Adipose tissue (tissue), 3 donors: ENCODE results near the gene SHISA7. TPM values are rescaled to one million over a fixed set of nuclear protein-coding genes. Genes with fewer than 3 reads are reported as not detected.

Source experiments
- H3K27ac ChIP-seq: one replicate; pipeline ENCODE4 v1.5.1; 2013; ENCODE audit warnings: low read depth, low read length
- WGBS, 3 donors: extraction: QIAGEN DNeasy Blood & Tissue Kit; methylation state at CpG; one replicate each; pipeline ENCODE4 v1.1.7; 2013; 5-methylcytosine and 5-hydroxymethylcytosine counted together
- polyA plus RNA-seq, 3 donors: library from polyadenylated mRNA; stranded (reverse); fragments of 200-250 nt; gene quantifications; one replicate each; pipeline ENCODE4 v1.2.3, GENCODE V29; 2013
- donor health status: healthy with polysubstance abuse.
- donor health status: Bipolar disorder and iron deficiency.
- donor health status: healthy.

SHISA7 gene
- polyA plus RNA-seq: under 1 TPM in 2 of 3 donors, not detected in 1; 0.07 to 0.11 TPM

- H3K27ac ChIP-seq: no peak within 1 kb of the TSS
- 2 to 4% (median 2%) methylated on average over 43 of the region's 43 CpGs for WGBS, 3 donors
Observed at GRCh38 chr19:55443045-55443823, at the start of gene SHISA7. Gene SHISA7 (minus strand): TSS chr19:55443300. CDS start chr19:55442863, 437 bp downstream.

DNA sequence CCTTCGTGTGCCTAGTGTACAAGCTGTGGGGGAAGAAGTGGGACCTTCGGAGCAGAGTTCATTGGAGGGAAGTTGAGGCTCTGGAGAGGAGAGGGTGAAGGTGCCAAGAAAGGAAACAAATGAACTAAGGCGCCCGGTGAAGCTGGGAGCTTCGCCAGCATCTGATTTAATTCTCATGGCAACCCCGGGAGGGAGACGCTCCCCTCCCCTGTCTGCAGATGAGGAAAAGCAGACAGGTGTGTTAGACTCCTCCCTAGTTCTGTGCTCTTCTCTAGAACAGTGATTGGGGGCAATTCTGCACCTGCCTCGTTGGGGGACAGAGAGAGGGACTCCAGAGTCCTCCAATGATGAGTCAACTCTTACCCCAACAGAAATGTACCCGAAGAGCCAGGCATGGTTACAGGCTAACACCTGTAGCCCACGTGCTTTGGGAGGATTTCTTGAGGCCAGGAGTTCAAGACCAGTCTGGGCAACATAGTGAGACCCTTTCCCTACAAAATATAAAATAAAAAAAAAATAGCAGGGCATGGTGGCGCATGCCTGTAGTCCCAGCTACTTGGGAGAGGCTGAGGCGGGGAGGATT lies 49.4 kb upstream of the SHISA7 start:
- 28 to 44% (median 43%) methylated on average over 12 of the region's 12 CpGs for WGBS, 3 donors
- no peak overlapping the region for H3K27ac ChIP-seq

- no peak overlapping the region for H3K27ac ChIP-seq
- WGBS, 3 donors: 61 to 65% (median 61%) methylated on average over 23 to 24 of the region's 24 CpGs
Observed at GRCh38 chr19:55491546-55492360, 48.7 kb upstream of the SHISA7 start.

DNA sequence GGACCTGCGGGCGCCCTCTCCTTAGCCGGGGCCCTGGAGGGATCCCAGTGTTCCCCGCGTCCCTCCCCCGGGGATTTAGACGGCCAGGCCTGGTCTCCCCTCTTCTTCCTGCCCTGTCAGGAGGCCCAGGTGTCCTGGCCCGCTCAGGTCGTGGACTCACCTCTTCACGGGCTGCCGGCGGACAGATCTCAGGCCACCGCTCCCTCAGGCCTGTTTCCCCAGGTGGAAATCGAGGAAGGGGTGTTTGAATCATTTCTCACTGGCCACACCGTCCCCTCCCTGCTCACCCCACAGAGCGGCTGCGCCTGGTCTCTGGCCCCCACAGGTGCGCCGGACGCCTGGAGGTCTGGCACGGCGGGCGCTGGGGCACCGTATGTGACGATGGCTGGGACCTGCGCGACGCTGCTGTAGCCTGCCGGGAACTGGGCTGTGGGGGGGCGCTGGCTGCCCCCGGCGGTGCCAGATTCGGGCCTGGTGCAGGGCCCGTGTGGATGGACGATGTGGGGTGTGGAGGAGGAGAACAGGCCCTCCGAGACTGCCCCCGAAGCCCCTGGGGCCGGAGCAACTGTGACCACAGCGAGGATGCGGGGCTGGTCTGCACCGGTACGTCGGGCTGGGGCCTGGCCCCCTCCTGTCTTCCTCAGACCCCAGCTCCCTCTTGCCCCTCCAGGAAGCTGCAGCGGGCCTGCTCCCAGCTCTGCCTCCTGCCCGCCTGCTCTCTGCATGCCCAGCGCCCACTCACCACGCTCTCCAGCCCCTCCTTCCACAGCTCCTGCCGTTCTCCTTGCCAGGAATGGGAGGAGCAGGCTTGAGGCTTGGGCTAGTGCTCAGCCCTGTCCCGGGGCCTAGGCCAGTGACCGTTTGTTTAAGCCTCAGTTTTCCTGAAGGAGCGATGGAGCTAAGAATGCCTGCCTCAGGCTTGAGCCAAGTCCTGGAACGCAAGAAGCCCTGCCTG lies 47.7 kb upstream of the SHISA7 start:
- H3K27ac ChIP-seq: no peak overlapping the region
- WGBS, 3 donors: 75 to 77% (median 77%) methylated on average over 47 to 52 of the region's 52 CpGs

DNA sequence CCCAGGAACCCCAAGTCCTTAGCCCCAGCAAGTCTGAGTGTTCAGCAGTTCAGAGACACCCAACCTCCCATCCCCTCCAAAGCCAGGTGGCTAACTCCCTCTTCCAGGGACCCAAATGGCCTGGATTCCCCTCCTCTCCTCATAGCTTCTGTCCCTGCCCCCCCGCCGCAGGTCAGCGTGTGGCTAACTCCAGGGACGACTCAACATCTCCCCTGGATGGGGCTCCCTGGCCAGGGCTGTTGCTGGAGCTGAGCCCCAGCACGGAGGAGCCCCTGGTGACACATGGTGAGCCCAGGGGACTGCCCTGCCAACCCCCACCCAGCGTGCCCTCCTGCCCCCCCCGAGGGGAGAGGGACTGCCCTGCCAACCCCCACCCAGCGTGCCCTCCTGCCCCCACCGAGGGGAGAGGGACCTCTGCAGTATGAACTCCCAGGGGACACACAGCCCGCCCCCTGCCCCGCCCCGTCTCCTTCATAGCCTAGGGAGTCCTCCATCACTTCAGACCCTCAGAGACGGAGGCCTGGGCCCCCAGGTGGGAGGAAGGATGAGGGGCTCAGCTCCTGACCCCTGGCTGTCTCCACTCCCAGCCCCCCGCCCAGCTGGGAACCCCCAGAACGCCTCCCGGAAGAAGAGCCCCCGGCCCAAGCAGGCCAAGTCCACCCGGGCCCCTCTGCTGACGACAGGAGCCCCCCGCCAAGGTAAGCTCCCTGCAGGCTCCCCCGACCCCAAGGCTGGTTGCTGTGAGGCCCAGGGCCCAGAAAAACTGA lies 46.8 kb upstream of the SHISA7 start:
- no peak overlapping the region for H3K27ac ChIP-seq
- WGBS, 3 donors: 66 to 70% (median 70%) methylated on average over 17 to 21 of the region's 21 CpGs

DNA sequence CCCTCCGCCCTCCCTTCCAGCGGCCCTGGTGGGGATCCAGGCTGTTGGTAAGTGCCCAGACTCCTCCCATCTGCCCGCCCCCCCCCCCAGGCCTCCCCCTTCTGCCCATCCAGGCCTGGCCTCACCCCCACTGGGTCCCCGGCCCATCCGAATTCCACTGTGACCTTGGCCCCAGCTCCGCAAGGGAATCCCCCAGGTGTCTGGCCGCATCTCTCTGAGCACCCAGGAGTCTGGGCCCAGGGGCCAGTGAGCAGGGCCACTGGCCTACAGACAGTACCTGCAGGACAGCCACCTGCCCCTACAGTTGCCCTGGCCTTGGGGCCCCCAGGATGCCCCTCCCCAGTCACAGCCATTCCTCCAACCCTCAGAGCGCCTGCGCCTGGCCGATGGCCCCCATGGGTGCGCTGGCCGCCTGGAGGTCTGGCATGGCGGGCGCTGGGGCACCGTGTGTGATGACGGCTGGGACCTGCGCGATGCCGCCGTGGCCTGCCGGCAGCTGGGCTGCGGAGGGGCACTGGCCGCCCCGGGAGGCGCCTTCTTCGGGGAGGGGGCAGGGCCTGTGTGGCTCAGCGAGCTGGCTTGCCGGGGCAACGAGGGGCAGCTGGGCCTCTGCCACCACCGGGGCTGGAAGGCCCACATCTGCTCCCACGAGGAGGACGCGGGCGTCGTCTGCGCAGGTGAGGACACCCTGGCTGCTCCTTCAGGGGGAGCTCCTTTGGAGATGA lies 46.0 kb upstream of the SHISA7 start:
- H3K27ac ChIP-seq: no peak overlapping the region
- 52 to 70% (median 62%) methylated on average over 32 to 36 of the region's 36 CpGs for WGBS, 3 donors

DNA sequence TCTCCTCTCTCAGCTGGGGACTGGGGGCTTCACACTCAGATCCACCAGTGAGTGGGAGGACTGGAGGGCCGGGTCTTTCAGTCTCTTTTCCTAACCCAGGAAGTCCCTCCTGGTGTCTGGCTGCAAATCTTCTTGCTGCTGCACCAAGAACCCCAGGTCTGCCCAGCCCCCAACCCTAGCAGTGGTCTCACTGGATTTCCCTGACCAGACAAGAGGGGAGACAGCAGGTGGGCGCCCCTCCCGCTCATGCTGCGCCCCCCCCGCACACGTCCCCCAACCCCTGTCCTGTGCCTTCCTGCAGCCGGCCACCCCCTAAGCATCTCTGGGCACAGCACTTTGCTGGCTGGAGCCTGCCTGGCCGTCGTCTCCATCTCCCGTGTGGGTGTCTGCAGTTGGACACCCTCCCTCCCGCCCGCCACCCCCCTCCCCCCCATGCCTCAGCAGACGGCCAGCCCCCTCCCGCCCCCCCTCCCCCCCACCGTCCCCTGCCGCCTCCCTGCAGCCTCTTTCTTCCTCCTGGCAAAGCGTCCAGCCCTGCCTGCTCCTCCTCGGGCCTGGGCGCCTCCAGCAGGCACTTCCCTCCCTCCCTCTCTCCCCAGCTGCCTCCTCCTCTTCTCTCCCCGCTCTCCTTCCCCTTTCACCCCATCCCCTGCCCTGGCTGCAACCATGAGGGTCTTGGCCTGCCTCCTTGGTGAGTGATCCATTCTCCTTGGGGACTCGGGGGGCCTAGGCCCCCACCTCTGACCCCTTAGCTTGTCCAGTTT lies 45.0 kb upstream of the SHISA7 start, which contains the start of gene SSC5D:
TSS of gene SSC5D (plus strand) at position 513 of the 764 bp plus-strand sequence. CDS start at position 667, 154 bp downstream.
- WGBS, 3 donors: 15 to 27% (median 15%) methylated on average over 13 to 19 of the region's 21 CpGs
- H3K27ac ChIP-seq: no peak within 1 kb of the TSS

DNA sequence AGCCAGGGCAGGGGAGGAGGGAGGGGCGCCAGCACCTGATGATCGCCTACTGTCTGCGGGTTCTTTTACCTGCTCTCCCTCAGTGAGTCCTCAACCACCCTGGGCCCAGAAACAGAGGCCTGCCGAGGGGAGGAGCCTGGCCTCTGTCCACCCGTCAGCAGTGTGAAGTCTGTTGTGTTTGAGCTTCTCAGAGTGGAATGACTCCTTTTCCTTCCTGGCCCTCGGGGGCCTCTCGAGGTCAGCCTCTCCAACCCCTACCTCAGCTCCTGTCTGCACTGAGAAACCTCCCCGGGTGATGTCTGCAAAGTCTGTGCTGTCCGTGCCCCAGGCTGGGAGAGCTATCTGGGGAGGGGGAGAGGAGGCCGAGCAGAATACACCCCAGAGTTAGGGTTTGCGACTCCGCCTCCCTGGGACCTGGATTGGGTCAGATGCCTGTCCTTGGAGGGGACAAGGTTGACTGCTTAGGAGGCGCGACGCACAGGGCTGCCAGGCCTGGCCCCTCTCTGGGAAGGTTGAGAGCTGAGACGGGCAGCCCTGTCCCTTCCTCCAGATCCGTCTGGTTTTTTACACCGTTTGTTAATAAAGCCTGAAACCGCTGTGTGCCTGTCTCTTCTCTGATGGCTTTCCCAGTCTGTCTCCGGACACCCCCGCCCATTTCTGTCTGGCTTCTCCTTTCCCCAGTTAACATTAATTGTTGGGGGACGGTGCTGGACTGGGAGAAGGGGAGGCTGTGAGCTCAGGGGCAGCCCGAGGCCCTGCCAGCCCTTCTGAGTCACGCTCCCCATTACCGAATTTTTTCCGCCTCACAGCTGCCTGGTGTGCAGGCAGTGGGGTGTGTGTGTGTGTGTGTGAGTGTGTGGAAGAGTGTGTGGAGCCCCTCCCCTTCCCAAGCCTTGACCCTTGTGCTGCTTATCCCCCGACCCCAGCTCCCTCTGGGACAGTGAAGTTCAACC lies 44.1 kb upstream of the SHISA7 start:
- WGBS, 3 donors: 31 to 41% (median 38%) methylated on average over 25 to 27 of the region's 27 CpGs
- no peak overlapping the region for H3K27ac ChIP-seq

- H3K27ac ChIP-seq: no peak overlapping the region
- 62 to 77% (median 70%) methylated on average over 39 to 53 of the region's 53 CpGs for WGBS, 3 donors
Observed at GRCh38 chr19:55486043-55486970, 43.2 kb upstream of the SHISA7 start.

DNA sequence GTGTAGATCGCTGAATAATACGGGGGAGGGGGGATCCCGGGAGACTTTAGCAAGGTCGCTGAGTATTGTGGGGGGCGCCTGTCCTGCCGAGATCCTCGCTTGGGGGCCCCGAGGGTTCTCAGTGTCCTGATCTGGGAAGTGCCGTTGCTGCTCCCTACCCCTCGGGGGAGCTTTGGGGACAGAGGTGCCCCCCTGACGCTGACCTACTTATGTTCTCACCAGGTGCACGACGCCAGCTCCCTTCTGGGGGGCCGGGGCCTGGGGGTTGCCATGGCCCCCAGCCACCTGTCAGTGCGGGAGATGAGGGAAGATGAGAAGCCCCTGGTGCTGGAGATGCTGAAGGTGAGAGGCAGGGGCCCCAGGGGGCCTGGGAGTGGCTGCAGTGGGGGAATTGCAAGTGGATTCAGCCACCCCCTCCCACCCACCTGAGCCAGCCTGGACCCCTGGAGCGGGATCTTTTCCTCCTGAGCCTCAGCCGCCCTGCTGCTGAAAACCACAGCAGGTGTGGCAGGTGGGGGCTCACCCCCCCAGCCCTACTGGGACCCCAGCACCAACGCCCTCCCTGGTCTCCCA lies 42.4 kb upstream of the SHISA7 start:
- no peak overlapping the region for H3K27ac ChIP-seq
- 29 to 33% (median 30%) methylated on average over 18 of the region's 18 CpGs for WGBS, 3 donors

DNA sequence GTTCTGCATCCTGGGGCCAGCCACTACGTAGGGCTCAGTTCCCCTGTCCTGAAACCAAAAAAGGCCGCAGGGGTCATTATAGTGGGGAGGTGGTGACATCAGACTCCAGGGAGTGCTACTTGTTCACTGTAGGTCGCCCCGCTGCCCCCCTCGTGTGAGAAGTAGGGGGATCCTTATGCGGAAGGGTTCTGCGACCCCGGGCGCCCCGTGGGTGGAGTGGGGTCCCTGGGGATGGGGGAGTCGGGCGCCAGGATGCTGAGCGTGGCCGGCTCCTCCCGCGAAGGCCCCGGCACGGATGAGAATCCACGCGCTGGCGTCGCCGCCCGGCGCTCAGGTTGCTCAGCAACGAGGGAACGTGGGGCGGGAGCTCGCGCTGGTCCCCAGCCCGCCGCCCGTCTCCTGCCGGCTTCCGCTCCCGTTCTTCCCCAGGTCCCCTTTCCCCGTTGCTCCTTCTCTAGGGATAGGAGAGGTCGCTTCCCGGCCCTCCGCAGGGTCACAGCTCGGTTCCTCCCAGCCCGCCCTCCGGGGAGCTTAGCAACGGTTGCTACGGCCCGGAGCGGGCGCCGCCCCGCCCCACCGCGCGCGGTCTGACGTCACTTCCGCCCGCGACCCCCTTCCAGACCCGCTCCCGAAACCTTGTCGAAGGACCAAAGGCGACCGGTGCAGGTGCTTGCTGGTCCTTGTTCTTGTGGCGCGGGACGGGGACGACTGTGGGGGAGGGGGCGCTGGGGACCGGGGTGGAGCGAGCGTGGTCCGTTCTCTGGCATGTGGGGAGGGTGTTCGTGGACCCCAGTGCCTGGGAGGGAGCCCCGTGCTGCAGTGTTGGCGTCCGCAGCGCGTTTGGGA lies 41.7 kb upstream of the SHISA7 start, which contains the start of gene NAT14:
TSS of gene NAT14 (plus strand) at position 596 of the 846 bp plus-strand sequence. CDS start 521 bp downstream, outside the sequence.
- 1 to 2% (median 1%) methylated on average over 74 to 78 of the region's 78 CpGs for WGBS, 3 donors
- H3K27ac ChIP-seq: no peak within 1 kb of the TSS

- WGBS, 3 donors: 73 to 78% (median 76%) methylated on average over 41 to 46 of the region's 46 CpGs
Observed at GRCh38 chr19:55483706-55484592, 40.8 kb upstream of the SHISA7 start.

More at GRCh38 chr19:55483706-55484592, 40.8 kb upstream of the SHISA7 start:
- no peak overlapping the region for H3K27ac ChIP-seq
